ENCODE data around the gene SNX32.

- TF ChIP-seq, protein P1, sequence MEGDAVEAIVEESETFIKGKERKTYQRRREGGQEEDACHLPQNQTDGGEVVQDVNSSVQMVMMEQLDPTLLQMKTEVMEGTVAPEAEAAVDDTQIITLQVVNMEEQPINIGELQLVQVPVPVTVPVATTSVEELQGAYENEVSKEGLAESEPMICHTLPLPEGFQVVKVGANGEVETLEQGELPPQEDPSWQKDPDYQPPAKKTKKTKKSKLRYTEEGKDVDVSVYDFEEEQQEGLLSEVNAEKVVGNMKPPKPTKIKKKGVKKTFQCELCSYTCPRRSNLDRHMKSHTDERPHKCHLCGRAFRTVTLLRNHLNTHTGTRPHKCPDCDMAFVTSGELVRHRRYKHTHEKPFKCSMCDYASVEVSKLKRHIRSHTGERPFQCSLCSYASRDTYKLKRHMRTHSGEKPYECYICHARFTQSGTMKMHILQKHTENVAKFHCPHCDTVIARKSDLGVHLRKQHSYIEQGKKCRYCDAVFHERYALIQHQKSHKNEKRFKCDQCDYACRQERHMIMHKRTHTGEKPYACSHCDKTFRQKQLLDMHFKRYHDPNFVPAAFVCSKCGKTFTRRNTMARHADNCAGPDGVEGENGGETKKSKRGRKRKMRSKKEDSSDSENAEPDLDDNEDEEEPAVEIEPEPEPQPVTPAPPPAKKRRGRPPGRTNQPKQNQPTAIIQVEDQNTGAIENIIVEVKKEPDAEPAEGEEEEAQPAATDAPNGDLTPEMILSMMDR (IDR thresholded peaks at IDR 0.05; ENCODE audit: insufficient read depth, low read length, poor library complexity, severe bottlenecking), result no peak
- TF ChIP-seq EZH2phosphoT487 (conservative IDR thresholded peaks at IDR 0.05; ENCODE audit: low read length), result no peak
Observed at GRCh38 chr11:65854161-65854592, 20.4 kb downstream of the SNX32 start.

Measured in SU-DHL-6 (cell line).